SU-DHL-6 (cell line): ENCODE measurements around the gene CORO6.

Source experiments
- H2AFZ ChIP-seq: fragments of 200-600 bp; sonication (generic); 2 replicates; pipeline ENCODE4 v1.6.1; 2014; ENCODE audit warnings: low read depth, mild to moderate bottlenecking, moderate library complexity, mixed read lengths, antibody characterized with exemption, low read length; ENCODE audit not compliant: severe bottlenecking
- H3F3A ChIP-seq: fragments of 200-600 bp; shearing (Covaris generic); 2 replicates; pipeline ENCODE4 v1.6.0; 2016; ENCODE audit warnings: antibody characterized with exemption, mild to moderate bottlenecking; ENCODE audit not compliant: insufficient read depth
- H3K27ac ChIP-seq: fragments of 200-600 bp; sonication (generic); 2 replicates; pipeline ENCODE4 v1.5.1; 2016; ENCODE audit warnings: low read depth, mild to moderate bottlenecking, low read length, moderate library complexity, mixed read lengths
- H3K27me3 ChIP-seq: fragments of 200-600 bp; sonication (generic), shearing (Covaris generic); 2 replicates; pipeline ENCODE4 v1.6.0; 2014; ENCODE audit warnings: mild to moderate bottlenecking, low read length
- H3K36me3 ChIP-seq: fragments of 200-600 bp; sonication (generic); 2 replicates; pipeline ENCODE4 v1.6.1; 2014; ENCODE audit warnings: mild to moderate bottlenecking, low read length, mixed read lengths
- H3K4me2 ChIP-seq: fragments of 300-600, 200-600 bp; shearing (Covaris generic), sonication (generic); 2 replicates; pipeline ENCODE4 v1.6.0; 2014; ENCODE audit warnings: low read length, low read depth, mild to moderate bottlenecking; ENCODE audit not compliant: poor library complexity, severe bottlenecking
- H3K4me3 ChIP-seq: fragments of 200-600 bp; sonication (generic); 2 replicates; pipeline ENCODE4 v1.5.1; 2014; ENCODE audit warnings: antibody characterized with exemption, low read length, mild to moderate bottlenecking, mixed read lengths; ENCODE audit not compliant: insufficient read depth, poor library complexity, severe bottlenecking
- H3K79me2 ChIP-seq: fragments of 200-600 bp; sonication (generic); 2 replicates; pipeline ENCODE4 v1.6.1; 2014; ENCODE audit warnings: mild to moderate bottlenecking, low read length, moderate library complexity; ENCODE audit not compliant: insufficient read depth
- H3K9ac ChIP-seq: fragments of 200-600 bp; sonication (generic); 2 replicates; pipeline ENCODE4 v1.7.0; 2014; ENCODE audit warnings: mild to moderate bottlenecking, low read length
- H3K9me2 ChIP-seq: fragments of 200-600 bp; sonication (generic); replicated peaks from 2 replicates; pipeline ENCODE4 v1.6.1; 2014; ENCODE audit warnings: low read length; ENCODE audit not compliant: insufficient read depth
- H3K9me3 ChIP-seq: fragments of 200-600 bp; sonication (generic); 2 replicates; pipeline ENCODE4 v1.6.1; 2014; ENCODE audit warnings: low read length, mixed read lengths; ENCODE audit not compliant: insufficient read depth
- H4K20me1 ChIP-seq: fragments of 200-600 bp; sonication (generic); 2 replicates; pipeline ENCODE4 v1.6.1; 2014; ENCODE audit warnings: low read depth, mild to moderate bottlenecking, antibody characterized with exemption, low read length, moderate library complexity, mixed read lengths
- EZH2phosphoT487 ChIP-seq: fragments of 200-600 bp; sonication (generic), shearing (Covaris generic); conservative IDR thresholded peaks from 2 replicates; pipeline ENCODE4 v1.6.1; 2018; ENCODE audit warnings: mild to moderate bottlenecking, antibody characterized with exemption, low read length, moderate library complexity, mixed read lengths
- TF ChIP-seq, protein P1 (sequence below): fragments of 200-600 bp; sonication (generic); IDR thresholded peaks from one replicate; pipeline ENCODE4 v1.5.1; 2017; ENCODE audit warnings: antibody characterized with exemption, mild to moderate bottlenecking, low read length, moderate library complexity; ENCODE audit not compliant: insufficient read depth, poor library complexity, severe bottlenecking

The CORO6 gene

DNA sequence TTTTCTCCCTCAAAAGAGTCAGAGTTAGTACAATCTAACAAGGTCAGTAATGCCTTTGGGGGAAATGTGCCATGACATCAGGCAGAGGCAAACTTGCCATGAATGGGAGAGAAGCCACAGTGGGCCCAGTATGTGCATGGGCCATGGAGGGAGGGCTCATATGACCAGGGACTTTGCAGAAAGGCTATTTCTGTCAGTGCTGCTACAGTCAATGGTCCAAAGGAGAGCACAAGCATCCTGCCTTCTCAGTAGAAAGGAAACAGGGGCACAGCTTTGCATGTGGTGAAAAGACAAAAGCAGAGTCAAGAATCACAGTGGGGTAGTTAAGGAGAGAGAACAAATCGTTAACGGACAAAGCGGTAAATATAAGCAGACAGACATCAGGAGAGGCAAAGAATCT lies 11.2 kb upstream of the CORO6 start:
- no peak overlapping the region for H3K4me3 ChIP-seq
- no peaks in the 10 kb centered on the region for H3K27me3 ChIP-seq
- no peak overlapping the region for H3K27ac ChIP-seq
- no peaks in the 10 kb centered on the region for H3K9me2 ChIP-seq
- H3K36me3 ChIP-seq = peaks cover 11% of the 10 kb centered on the region; the same call in 1 of the 2 replicates
- no peaks in the 10 kb centered on the region for H4K20me1 ChIP-seq
- H2AFZ ChIP-seq = no peak overlapping the region
- H3F3A ChIP-seq = no peaks in the 10 kb centered on the region
- TF ChIP-seq EZH2phosphoT487 = no peak
- TF ChIP-seq, protein P1, sequence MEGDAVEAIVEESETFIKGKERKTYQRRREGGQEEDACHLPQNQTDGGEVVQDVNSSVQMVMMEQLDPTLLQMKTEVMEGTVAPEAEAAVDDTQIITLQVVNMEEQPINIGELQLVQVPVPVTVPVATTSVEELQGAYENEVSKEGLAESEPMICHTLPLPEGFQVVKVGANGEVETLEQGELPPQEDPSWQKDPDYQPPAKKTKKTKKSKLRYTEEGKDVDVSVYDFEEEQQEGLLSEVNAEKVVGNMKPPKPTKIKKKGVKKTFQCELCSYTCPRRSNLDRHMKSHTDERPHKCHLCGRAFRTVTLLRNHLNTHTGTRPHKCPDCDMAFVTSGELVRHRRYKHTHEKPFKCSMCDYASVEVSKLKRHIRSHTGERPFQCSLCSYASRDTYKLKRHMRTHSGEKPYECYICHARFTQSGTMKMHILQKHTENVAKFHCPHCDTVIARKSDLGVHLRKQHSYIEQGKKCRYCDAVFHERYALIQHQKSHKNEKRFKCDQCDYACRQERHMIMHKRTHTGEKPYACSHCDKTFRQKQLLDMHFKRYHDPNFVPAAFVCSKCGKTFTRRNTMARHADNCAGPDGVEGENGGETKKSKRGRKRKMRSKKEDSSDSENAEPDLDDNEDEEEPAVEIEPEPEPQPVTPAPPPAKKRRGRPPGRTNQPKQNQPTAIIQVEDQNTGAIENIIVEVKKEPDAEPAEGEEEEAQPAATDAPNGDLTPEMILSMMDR = no peak
- no peak overlapping the region for H3K9ac ChIP-seq
- H3K9me3 ChIP-seq = no peaks in the 10 kb centered on the region
- no peak overlapping the region for H3K4me2 ChIP-seq
- H3K79me2 ChIP-seq = no peaks in the 10 kb centered on the region

DNA sequence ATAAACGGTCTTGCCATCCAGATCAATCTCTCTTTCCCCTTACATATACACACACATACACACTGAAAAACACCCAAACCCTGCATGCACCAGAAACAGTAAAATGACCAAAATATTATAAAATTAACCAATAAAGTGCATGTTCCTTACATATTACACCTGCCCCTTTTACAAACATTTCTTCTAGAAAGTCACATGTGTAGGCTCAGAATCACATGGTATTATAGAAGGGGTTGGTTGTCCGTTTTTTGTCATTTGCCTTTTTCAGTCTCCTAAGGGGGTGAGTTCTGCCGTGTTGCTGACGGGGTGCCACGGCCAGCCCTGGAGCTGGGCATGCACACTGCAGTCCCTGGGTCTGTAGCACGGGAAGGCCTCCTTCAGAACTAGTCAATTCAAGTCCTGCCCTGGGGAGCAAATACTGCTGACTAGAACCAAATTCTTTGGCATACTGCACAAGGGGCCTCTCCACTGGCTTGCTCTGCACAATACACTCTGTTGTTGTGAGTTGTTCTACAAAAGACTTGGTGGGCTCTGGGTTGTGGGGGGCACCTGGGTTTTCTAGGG lies 8.0 kb upstream of the CORO6 start:
- H3K4me2 ChIP-seq = no peak overlapping the region
- H3F3A ChIP-seq = no peaks in the 10 kb centered on the region
- H2AFZ ChIP-seq = no peak overlapping the region
- no peak overlapping the region for H3K27ac ChIP-seq
- no peaks in the 10 kb centered on the region for H3K27me3 ChIP-seq
- H3K4me3 ChIP-seq = no peak overlapping the region
- 0 out of 2 replicates have a peak, but pooled peaks cover 3% of the 10 kb centered on the region for H3K36me3 ChIP-seq
- H4K20me1 ChIP-seq = no peaks in the 10 kb centered on the region
- no peaks in the 10 kb centered on the region for H3K9me2 ChIP-seq
- no peaks in the 10 kb centered on the region for H3K9me3 ChIP-seq
- H3K79me2 ChIP-seq = no peaks in the 10 kb centered on the region
- TF ChIP-seq, protein P1 = no peak
- no peak for TF ChIP-seq EZH2phosphoT487
- no peak overlapping the region for H3K9ac ChIP-seq

- TF ChIP-seq EZH2phosphoT487 = no peak
- TF ChIP-seq, protein P1 = no peak
- no peaks in the 10 kb centered on the region for H3K27me3 ChIP-seq
- H3K27ac ChIP-seq = no peak overlapping the region
- no peak overlapping the region for H3K4me2 ChIP-seq
- peaks cover 5% of the 10 kb centered on the region; the same call in 1 of the 2 replicates for H3F3A ChIP-seq
- no peaks in the 10 kb centered on the region for H3K9me3 ChIP-seq
- H3K36me3 ChIP-seq = 0 out of 2 replicates have a peak, but pooled peaks cover 3% of the 10 kb centered on the region
- H3K4me3 ChIP-seq = no peak overlapping the region
- H4K20me1 ChIP-seq = no peaks in the 10 kb centered on the region
- H3K79me2 ChIP-seq = no peaks in the 10 kb centered on the region
- H2AFZ ChIP-seq = no peak overlapping the region
- no peak overlapping the region for H3K9ac ChIP-seq
- H3K9me2 ChIP-seq = no peaks in the 10 kb centered on the region
These were observed 7.1 kb upstream of the CORO6 start for GRCh38 chr17:29629839-29630238.
